ENCODE data around the gene SYNE2. TPM values are rescaled to one million over a fixed set of nuclear protein-coding genes. Genes with fewer than 3 reads are reported as not detected.
A peak's percentile ranks its signal among the peaks of the same experiment; 100 is the strongest.

SYNE2 gene
- total RNA-seq, 1 experiment from 2014 or later = 71.1 TPM

- TF ChIP-seq, protein P1, sequence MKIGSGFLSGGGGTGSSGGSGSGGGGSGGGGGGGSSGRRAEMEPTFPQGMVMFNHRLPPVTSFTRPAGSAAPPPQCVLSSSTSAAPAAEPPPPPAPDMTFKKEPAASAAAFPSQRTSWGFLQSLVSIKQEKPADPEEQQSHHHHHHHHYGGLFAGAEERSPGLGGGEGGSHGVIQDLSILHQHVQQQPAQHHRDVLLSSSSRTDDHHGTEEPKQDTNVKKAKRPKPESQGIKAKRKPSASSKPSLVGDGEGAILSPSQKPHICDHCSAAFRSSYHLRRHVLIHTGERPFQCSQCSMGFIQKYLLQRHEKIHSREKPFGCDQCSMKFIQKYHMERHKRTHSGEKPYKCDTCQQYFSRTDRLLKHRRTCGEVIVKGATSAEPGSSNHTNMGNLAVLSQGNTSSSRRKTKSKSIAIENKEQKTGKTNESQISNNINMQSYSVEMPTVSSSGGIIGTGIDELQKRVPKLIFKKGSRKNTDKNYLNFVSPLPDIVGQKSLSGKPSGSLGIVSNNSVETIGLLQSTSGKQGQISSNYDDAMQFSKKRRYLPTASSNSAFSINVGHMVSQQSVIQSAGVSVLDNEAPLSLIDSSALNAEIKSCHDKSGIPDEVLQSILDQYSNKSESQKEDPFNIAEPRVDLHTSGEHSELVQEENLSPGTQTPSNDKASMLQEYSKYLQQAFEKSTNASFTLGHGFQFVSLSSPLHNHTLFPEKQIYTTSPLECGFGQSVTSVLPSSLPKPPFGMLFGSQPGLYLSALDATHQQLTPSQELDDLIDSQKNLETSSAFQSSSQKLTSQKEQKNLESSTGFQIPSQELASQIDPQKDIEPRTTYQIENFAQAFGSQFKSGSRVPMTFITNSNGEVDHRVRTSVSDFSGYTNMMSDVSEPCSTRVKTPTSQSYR (CRISPR knock-in tag; IDR thresholded peaks at IDR 0.05) = no peak
- no peak for TF ChIP-seq ELF4 (CRISPR knock-in tag; IDR thresholded peaks at IDR 0.05; ENCODE audit: low read depth)
- TF ChIP-seq, protein P2, sequence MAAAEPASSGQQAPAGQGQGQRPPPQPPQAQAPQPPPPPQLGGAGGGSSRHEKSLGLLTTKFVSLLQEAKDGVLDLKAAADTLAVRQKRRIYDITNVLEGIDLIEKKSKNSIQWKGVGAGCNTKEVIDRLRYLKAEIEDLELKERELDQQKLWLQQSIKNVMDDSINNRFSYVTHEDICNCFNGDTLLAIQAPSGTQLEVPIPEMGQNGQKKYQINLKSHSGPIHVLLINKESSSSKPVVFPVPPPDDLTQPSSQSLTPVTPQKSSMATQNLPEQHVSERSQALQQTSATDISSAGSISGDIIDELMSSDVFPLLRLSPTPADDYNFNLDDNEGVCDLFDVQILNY (CRISPR knock-in tag; IDR thresholded peaks at IDR 0.05) = no peak
Observed at GRCh38 chr14:63951429-63951828, 98.6 kb downstream of the SYNE2 start (continued).

GRCh38 chr14:63952053-63952932 lies 99.5 kb downstream of the SYNE2 start:
- no peaks in the 10 kb centered on the region for H3K9me3 Mint-ChIP-seq
- DNase-seq (ENCODE audit: low spot score) = no peak
- H3K4me1 Mint-ChIP-seq = peaks cover 56% of the 10 kb centered on the region
- no peak for ATAC-seq
- no peak overlapping the region for H3K4me3 Mint-ChIP-seq
- H3K36me3 Mint-ChIP-seq = peaks cover 19% of the 10 kb centered on the region
- H3K27ac Mint-ChIP-seq = peak overlapping the region; percentile 44
- H3K27me3 Mint-ChIP-seq (ENCODE audit: low read depth) = no peaks in the 10 kb centered on the region; the same call in 1 of the 2 replicates
- CTCF ChIA-PET = no interaction called here
- TF ChIP-seq GTF2I (CRISPR knock-in tag; conservative IDR thresholded peaks at IDR 0.05) (no peak), RORB (CRISPR knock-in tag; IDR thresholded peaks at IDR 0.05) (no peak), ZNF532 (CRISPR knock-in tag; IDR thresholded peaks at IDR 0.05; ENCODE audit: borderline replicate concordance) (no peak), SOX15 (CRISPR knock-in tag; IDR thresholded peaks at IDR 0.05) (no peak), ZNF396 (CRISPR knock-in tag; IDR thresholded peaks at IDR 0.05; ENCODE audit: borderline replicate concordance) (no peak)
- POLR2A ChIA-PET = no interaction called here

DNA sequence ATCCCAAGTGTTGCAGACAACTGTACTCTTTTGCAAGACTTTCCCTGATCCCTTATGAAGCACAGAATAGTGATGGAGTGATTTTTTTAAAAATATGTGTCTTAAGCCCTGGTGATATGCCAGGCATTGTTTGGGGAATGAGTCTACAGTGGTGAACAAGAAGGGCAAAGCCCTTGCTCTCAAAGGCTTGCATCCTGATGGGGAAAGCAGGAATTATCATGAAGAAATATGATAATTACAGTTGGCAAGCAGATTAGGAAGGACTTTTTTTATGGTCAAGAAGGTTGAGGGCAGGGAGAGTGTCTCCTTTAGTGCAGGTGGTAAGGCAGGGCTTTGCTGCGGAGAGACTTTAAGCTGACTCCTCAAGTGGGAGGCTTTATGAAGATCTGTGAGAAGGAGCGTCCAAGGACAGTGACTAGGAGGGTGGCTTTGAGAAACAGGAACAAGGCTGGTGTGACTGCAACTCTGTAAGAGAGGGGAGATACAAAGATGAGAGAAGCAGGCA lies 100.2 kb downstream of the SYNE2 start:
- H3K27ac Mint-ChIP-seq = peak overlapping the region; percentile 11
- H3K9me3 Mint-ChIP-seq = no peaks in the 10 kb centered on the region
- CTCF ChIA-PET = interaction anchor here (1.1 kb wide), 1 partner anchor 351 kb away, joined by 3 read pairs; no protein-coding TSS in a partner anchor
- DNase-seq (ENCODE audit: low spot score) (no peak), ATAC-seq (no peak)
- POLR2A ChIA-PET = no interaction called here
- H3K36me3 Mint-ChIP-seq = peaks cover 18% of the 10 kb centered on the region
- H3K4me3 Mint-ChIP-seq = no peak overlapping the region
- peaks cover 56% of the 10 kb centered on the region for H3K4me1 Mint-ChIP-seq
- no peaks in the 10 kb centered on the region; the same call in 1 of the 2 replicates for H3K27me3 Mint-ChIP-seq (ENCODE audit: low read depth)
- TF ChIP-seq SMAD4 (CRISPR knock-in tag; IDR thresholded peaks at IDR 0.05) (no peak), IRF2 (CRISPR knock-in tag; IDR thresholded peaks at IDR 0.05; ENCODE audit: borderline replicate concordance, low read depth) (no peak), RELA (CRISPR knock-in tag; IDR thresholded peaks at IDR 0.05; ENCODE audit: borderline replicate concordance) (no peak), AFF4 (CRISPR knock-in tag; IDR thresholded peaks at IDR 0.05; ENCODE audit: borderline replicate concordance) (no peak), FOXK1 (CRISPR knock-in tag; IDR thresholded peaks at IDR 0.05) (no peak), NR3C1 (CRISPR knock-in tag; conservative IDR thresholded peaks at IDR 0.05; ENCODE audit: low read depth) (no peak)
- TF ChIP-seq, protein P2 (CRISPR knock-in tag; IDR thresholded peaks at IDR 0.05) = no peak
- TF ChIP-seq, protein P3, sequence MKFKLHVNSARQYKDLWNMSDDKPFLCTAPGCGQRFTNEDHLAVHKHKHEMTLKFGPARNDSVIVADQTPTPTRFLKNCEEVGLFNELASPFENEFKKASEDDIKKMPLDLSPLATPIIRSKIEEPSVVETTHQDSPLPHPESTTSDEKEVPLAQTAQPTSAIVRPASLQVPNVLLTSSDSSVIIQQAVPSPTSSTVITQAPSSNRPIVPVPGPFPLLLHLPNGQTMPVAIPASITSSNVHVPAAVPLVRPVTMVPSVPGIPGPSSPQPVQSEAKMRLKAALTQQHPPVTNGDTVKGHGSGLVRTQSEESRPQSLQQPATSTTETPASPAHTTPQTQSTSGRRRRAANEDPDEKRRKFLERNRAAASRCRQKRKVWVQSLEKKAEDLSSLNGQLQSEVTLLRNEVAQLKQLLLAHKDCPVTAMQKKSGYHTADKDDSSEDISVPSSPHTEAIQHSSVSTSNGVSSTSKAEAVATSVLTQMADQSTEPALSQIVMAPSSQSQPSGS (CRISPR knock-in tag; IDR thresholded peaks at IDR 0.05; ENCODE audit: borderline replicate concordance, low read depth) = no peak
